Activated T-cell treated with anti-CD3 and anti-CD28 coated beads, Interleukin-2, amount 50 U/mL, for 24 hours (primary cell): ENCODE measurements around the gene PHYHIPL.
"Not testable (repeated sequence)": the region's sequence is repeated elsewhere in the genome, so short reads cannot be mapped to it uniquely, and the experiment has no call there.

Experiments used
- DNase-seq: peaks from one replicate; pipeline ENCODE4 v3.0.0-alpha.2; 2020
- H3K27ac Mint-ChIP-seq: 2 replicates; pipeline ENCODE4 v1.8.0; 2020; ENCODE audit warnings: mild to moderate bottlenecking, mixed read lengths
- H3K27me3 Mint-ChIP-seq: 2 replicates; pipeline ENCODE4 v1.8.0; 2020; ENCODE audit warnings: mixed read lengths
- H3K36me3 Mint-ChIP-seq: 2 replicates; pipeline ENCODE4 v1.8.0; 2020; ENCODE audit warnings: low read depth, mixed read lengths
- H3K4me1 Mint-ChIP-seq: 2 replicates; pipeline ENCODE4 v1.8.0; 2020; ENCODE audit warnings: low read depth, mixed read lengths
- H3K4me3 Mint-ChIP-seq: 2 replicates; pipeline ENCODE4 v1.8.0; 2020; ENCODE audit warnings: mild to moderate bottlenecking, moderate library complexity, mixed read lengths
- H3K9me3 Mint-ChIP-seq: 2 replicates; pipeline ENCODE4 v1.8.0; 2020; ENCODE audit warnings: mixed read lengths

The PHYHIPL gene

GRCh38 chr10:59175538-59176240, 754 bp upstream of the PHYHIPL start:
- H3K27me3 Mint-ChIP-seq = peaks cover 27% of the 10 kb centered on the region
- H3K4me3 Mint-ChIP-seq = no peak overlapping the region

GRCh38 chr10:59177031-59177797, 771 bp downstream of the PHYHIPL start:
- no peak overlapping the region for H3K4me3 Mint-ChIP-seq
- H3K4me1 Mint-ChIP-seq = peaks cover 4% of the 10 kb centered on the region
- DNase-seq = no peak
- no peaks in the 10 kb centered on the region for H3K36me3 Mint-ChIP-seq
- peaks cover 27% of the 10 kb centered on the region for H3K27me3 Mint-ChIP-seq
- no peak overlapping the region for H3K27ac Mint-ChIP-seq
- H3K9me3 Mint-ChIP-seq = peaks cover 5% of the 10 kb centered on the region

More at GRCh38 chr10:59175538-59176240, 754 bp upstream of the PHYHIPL start:
- Mint-ChIP-seq H3K9me3 (peaks cover 5% of the 10 kb centered on the region), H3K27ac (no peak overlapping the region), H3K36me3 (no peaks in the 10 kb centered on the region), H3K4me1 (peaks cover 4% of the 10 kb centered on the region)
- DNase-seq = no peak

DNA sequence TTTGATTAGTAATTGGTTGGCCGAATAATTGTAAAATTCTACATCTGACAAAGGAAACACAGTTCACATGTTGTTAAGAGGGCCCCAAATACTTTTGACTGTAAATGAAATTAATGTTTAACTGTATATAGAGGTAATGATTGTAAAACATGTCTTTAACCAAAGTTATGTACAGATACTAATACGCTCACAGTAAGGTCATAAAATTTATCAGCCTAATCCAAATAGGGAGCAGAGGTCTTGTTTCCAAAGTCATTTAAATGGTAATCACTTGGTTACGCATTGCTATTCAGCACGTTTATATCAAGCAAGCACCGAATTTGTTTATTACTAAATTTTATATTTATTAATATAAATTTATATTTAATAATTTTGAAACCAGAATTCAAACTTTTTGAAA, 1.4 kb downstream of the PHYHIPL start:
- H3K36me3 Mint-ChIP-seq = no peaks in the 10 kb centered on the region
- peaks cover 27% of the 10 kb centered on the region for H3K27me3 Mint-ChIP-seq
- H3K27ac Mint-ChIP-seq = no peak overlapping the region
- peaks cover 5% of the 10 kb centered on the region for H3K9me3 Mint-ChIP-seq
- H3K4me1 Mint-ChIP-seq = peaks cover 4% of the 10 kb centered on the region
- no peak overlapping the region for H3K4me3 Mint-ChIP-seq
- DNase-seq = no peak

- peaks cover 5% of the 10 kb centered on the region for H3K9me3 Mint-ChIP-seq
- H3K27me3 Mint-ChIP-seq = peaks cover 27% of the 10 kb centered on the region
- H3K36me3 Mint-ChIP-seq = no peaks in the 10 kb centered on the region
- H3K27ac Mint-ChIP-seq = no peak overlapping the region
- H3K4me1 Mint-ChIP-seq = peaks cover 4% of the 10 kb centered on the region
- no peak overlapping the region for H3K4me3 Mint-ChIP-seq
- no peak for DNase-seq
Measured at GRCh38 chr10:59179068-59179467, 2.6 kb downstream of the PHYHIPL start.

DNA sequence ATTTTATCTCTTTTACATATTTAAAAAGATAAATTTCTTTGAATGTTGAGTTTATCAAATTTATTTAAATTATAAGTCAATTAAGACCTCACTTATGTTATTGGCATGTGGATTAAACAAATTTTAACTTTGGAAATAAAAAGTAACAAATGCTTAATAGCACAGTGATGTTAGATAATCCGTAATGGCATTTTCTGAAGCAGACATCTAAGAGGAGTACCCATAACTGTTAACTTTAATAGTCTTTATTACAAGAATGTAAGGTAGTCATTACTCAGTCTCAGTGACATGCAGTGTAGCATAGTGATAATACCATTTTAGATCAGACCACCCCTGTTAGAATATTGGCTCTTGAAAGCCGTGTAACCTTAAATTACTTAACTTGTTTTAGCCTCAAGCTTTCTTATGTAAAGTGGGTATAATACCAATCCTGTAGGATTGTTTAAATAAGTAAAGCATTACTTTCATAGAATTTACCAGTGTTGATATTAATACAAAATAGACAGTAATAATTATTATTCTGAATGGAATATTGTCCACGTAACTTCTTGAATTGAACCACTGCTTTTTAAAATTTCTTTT, 4.3 kb downstream of the PHYHIPL start:
- Mint-ChIP-seq H3K4me1 (peaks cover 4% of the 10 kb centered on the region), H3K27me3 (peaks cover 19% of the 10 kb centered on the region), H3K36me3 (no peaks in the 10 kb centered on the region), H3K4me3 (no peak overlapping the region), H3K27ac (no peak overlapping the region), H3K9me3 (peaks cover 8% of the 10 kb centered on the region)
- DNase-seq = no peak

DNA sequence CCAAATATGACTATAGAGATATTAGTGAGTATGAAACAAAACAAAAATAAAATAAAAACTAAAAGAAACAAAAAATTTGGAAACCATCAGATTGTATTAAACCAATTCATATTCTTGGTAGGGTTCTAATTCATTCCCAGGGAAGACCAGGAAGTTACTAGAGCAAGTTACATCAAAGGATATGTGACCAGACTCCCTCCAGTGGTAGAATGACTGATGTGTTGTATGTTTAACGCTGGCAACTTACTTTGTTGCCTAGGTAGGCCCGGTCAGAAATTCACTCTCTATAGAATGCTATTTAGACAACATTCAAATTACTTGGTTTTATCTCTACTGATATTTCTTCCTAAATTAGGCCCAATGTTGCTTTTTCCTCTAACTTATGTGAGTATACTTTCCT, 5.2 kb downstream of the PHYHIPL start:
- Mint-ChIP-seq H3K27me3 (peaks cover 13% of the 10 kb centered on the region), H3K4me3 (no peak overlapping the region), H3K36me3 (no peaks in the 10 kb centered on the region), H3K4me1 (peaks cover 4% of the 10 kb centered on the region), H3K27ac (no peak overlapping the region), H3K9me3 (peaks cover 8% of the 10 kb centered on the region)
- DNase-seq = no peak

GRCh38 chr10:59190332-59190731, 13.9 kb downstream of the PHYHIPL start:
- Mint-ChIP-seq H3K27ac (no peak overlapping the region), H3K36me3 (no peaks in the 10 kb centered on the region), H3K9me3 (no peaks in the 10 kb centered on the region), H3K27me3 (no peaks in the 10 kb centered on the region), H3K4me1 (no peaks in the 10 kb centered on the region), H3K4me3 (no peak overlapping the region)
- DNase-seq = no peak

DNA sequence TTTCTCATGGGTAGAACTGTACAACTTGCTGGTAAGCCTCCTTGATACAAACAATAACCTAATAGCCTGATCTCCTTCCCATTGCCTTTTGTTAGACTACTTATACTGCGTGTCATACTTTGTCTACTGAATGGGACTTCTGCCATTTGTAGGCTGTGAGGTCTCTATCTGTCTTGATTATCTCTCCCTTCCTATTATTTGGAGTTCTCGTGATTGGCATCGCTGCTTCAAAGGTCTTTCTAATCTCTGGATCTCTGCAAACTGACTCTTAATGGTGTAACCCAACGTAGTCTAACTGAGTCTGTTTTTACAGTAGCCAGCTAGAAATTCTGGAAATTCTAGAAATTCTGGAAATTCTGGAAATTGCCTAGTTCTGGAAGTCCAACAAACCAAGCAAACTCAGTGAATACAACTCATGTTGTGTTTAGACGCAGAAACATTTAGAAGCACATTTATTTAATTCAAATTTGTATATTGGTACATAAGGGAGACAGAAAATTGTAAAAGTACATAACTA, 29.8 kb downstream of the PHYHIPL start:
- Mint-ChIP-seq H3K4me1 (no peaks in the 10 kb centered on the region), H3K27me3 (no peaks in the 10 kb centered on the region), H3K9me3 (peaks cover 9% of the 10 kb centered on the region), H3K4me3 (no peak overlapping the region), H3K36me3 (no peaks in the 10 kb centered on the region), H3K27ac (no peak overlapping the region)
- DNase-seq = no peak

DNA sequence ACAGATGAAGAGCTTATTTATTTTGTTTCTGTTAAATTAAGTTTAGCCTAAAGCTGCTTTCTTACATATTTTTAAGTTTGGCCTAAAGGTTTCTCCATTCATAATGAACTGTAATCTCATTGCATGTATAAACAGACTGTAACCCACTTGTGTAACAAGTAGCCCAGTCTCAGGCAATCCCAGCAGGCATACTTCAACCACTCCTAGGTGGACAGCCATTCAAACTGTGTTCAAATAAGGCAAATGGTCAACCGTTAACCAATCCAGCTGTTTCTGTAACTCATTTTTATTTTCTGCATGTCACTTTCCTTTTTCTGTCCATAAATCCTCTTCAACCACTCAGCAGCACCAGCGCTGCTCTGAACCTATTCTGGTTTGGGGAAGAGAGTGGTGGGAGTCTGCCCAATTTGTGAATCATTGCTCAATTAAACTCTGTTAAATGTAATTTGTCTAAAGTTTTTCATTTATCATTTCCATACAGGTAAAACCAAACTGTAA, 35.9 kb downstream of the PHYHIPL start:
- H3K4me1 Mint-ChIP-seq = no peaks in the 10 kb centered on the region
- no peak overlapping the region for H3K4me3 Mint-ChIP-seq
- no peak overlapping the region for H3K27ac Mint-ChIP-seq
- H3K27me3 Mint-ChIP-seq = no peaks in the 10 kb centered on the region
- no peak for DNase-seq
- peaks cover 3% of the 10 kb centered on the region for H3K9me3 Mint-ChIP-seq
- H3K36me3 Mint-ChIP-seq = no peaks in the 10 kb centered on the region

DNA sequence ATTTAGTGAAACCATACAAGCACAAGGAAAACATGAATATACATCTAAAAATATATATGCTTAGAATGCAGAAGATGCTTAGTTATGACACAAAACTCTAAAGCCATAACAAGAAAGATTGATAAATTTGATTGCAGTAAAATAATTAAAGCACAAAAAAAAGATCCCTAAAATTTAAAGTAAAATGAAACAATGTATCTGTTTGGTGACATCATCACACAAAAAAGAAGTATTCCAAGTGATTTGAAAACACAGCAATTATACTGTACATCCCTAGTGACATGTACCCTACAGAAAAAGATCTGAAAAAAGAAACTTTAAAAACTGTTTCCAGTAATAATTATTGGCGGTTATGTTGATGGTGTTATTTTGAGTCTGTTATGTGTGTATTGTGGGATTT, 37.7 kb downstream of the PHYHIPL start:
- Mint-ChIP-seq H3K36me3 (no peaks in the 10 kb centered on the region), H3K27me3 (no peaks in the 10 kb centered on the region), H3K9me3 (no peaks in the 10 kb centered on the region), H3K27ac (no peak overlapping the region), H3K4me1 (no peaks in the 10 kb centered on the region), H3K4me3 (no peak overlapping the region)
- no peak for DNase-seq

DNA sequence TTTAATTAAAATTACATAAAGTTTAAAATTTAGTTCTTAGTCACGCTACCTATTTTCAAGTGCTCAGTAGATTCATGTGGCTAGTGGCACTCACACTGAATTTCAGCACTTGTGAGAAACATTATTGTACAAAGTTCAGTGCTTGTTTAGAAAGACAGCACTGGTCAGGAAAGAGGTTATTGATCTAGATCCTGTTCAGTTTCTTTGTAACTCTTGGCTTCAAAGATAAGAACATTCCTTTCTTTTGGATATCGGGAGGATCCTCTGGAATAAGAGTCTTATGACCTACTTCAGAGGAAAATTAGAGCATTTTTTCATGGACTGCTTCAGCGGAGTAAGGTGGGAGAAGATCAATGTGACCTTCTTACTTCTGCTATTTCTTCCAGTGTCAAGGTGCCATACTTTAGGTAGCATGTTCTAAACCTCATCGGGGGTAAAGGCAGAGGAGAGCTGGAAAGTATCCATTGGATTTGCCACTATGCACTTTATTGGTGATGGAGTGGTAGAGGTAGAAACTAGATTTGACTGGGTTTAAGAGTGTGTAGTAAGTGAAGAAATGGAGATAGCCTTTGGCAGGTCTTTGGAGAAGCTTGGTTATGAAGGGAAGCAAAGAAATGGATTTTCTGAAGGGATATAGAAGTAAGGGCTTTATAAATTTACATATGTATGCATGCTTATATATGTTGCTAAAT, 39.9 kb downstream of the PHYHIPL start:
- Mint-ChIP-seq H3K36me3 (no peaks in the 10 kb centered on the region), H3K27me3 (no peaks in the 10 kb centered on the region), H3K4me1 (no peaks in the 10 kb centered on the region), H3K27ac (no peak overlapping the region), H3K4me3 (no peak overlapping the region), H3K9me3 (no peaks in the 10 kb centered on the region)
- no peak for DNase-seq

DNA sequence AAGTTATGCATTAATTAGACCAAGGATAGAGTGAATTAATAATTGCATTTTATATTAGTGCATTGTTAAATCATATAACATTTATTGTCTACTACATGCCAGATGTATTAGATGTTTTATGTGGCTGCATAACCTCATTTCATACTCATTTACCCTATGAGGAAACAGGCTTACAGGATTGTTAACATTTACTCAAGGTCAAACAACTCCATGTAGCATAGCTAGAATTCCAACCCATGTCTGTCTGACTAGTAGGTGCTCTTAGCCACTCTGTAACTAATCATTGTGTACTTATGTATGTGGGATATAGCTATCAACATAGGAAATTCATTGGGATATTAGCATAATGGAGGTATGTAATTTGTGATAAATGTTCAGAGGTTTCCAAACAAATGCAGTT, 46.3 kb downstream of the PHYHIPL start:
- DNase-seq = no peak
- no peak overlapping the region for H3K4me3 Mint-ChIP-seq
- H3K4me1 Mint-ChIP-seq = no peaks in the 10 kb centered on the region
- no peaks in the 10 kb centered on the region for H3K36me3 Mint-ChIP-seq
- H3K27ac Mint-ChIP-seq = no peak overlapping the region
- H3K27me3 Mint-ChIP-seq = no peaks in the 10 kb centered on the region
- H3K9me3 Mint-ChIP-seq = no peaks in the 10 kb centered on the region

DNA sequence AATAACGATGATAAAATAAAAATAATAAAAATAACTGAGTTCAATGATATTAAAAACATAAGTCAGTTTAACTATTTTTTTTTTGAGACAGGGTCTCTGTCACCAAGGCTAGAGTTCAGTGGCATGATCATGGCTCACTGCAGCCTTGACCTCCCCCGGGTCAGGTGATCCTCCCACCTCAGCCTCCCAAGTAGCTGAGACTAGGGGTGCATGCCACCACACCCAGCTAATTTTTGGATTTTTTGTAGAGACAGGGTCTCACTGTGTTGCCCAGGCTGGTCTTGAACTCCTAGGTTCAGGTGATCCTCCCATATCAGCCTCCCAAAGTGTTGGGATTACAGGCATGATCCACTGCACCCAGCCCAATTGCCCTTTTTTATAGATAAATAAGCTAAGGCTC, 47.2 kb downstream of the PHYHIPL start:
- not testable (repeated sequence) for H3K27me3 Mint-ChIP-seq, H3K27ac Mint-ChIP-seq, DNase-seq, H3K4me1 Mint-ChIP-seq, H3K36me3 Mint-ChIP-seq, H3K9me3 Mint-ChIP-seq, H3K4me3 Mint-ChIP-seq

DNA sequence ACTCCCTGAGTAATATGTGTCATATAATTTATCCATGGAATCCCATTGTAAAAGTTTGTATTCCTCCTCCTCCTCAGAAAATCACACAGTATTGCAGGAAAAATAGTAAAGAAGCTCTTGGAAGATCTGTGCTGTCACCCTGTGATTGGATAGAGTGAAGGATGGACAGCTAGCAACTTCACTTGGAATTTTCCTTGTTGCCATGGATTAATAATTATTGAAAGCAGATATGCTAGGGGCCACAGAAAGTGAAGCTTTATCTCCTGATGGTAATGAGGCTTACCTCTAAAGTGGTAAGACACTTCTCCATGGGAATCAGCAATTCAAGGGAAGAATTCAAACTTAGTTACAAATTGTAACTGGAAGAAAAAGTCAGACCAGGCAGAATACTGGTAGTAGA, 48.8 kb downstream of the PHYHIPL start:
- Mint-ChIP-seq H3K27me3 (no peaks in the 10 kb centered on the region), H3K9me3 (no peaks in the 10 kb centered on the region), H3K36me3 (no peaks in the 10 kb centered on the region), H3K4me1 (no peaks in the 10 kb centered on the region), H3K4me3 (no peak overlapping the region), H3K27ac (no peak overlapping the region)
- no peak for DNase-seq
